Ectodermal cell (in vitro differentiated cells): Measurements from ENCODE around the gene ZNF132.

Source experiments
- H3K27ac ChIP-seq: 2 replicates; pipeline ENCODE4 v1.7.0; 2013; ENCODE audit warnings: mild to moderate bottlenecking, low read depth, low read length; ENCODE audit not compliant: insufficient read depth, poor library complexity, severe bottlenecking
- H3K27me3 ChIP-seq: 2 replicates; pipeline ENCODE4 v1.7.0; 2013; ENCODE audit warnings: mild to moderate bottlenecking, low read length; ENCODE audit not compliant: insufficient read depth, control insufficient read depth, poor library complexity, severe bottlenecking
- H3K36me3 ChIP-seq: one replicate; pipeline ENCODE4 v1.7.0; 2013; ENCODE audit warnings: low read length; ENCODE audit not compliant: control insufficient read depth, insufficient read depth
- H3K4me1 ChIP-seq: one replicate; pipeline ENCODE4 v1.7.0; 2013; ENCODE audit warnings: low read length; ENCODE audit not compliant: control insufficient read depth, insufficient read depth
- H3K4me3 ChIP-seq: 2 replicates; pipeline ENCODE4 v1.7.0; 2013; ENCODE audit warnings: low read depth, low read length, control low read depth; ENCODE audit not compliant: insufficient read depth
- H3K9me3 ChIP-seq: 2 replicates; pipeline ENCODE4 v1.7.0; 2013; ENCODE audit warnings: mild to moderate bottlenecking, low read length, moderate library complexity; ENCODE audit not compliant: control insufficient read depth
- WGBS, 2 experiments: methylation state at CpG; one replicate each; pipeline ENCODE4 v1.1.7; 2013; ENCODE audit warnings: missing lambda C conversion rate in 2 of 2; 5-methylcytosine and 5-hydroxymethylcytosine counted together

The ZNF132 gene

DNA sequence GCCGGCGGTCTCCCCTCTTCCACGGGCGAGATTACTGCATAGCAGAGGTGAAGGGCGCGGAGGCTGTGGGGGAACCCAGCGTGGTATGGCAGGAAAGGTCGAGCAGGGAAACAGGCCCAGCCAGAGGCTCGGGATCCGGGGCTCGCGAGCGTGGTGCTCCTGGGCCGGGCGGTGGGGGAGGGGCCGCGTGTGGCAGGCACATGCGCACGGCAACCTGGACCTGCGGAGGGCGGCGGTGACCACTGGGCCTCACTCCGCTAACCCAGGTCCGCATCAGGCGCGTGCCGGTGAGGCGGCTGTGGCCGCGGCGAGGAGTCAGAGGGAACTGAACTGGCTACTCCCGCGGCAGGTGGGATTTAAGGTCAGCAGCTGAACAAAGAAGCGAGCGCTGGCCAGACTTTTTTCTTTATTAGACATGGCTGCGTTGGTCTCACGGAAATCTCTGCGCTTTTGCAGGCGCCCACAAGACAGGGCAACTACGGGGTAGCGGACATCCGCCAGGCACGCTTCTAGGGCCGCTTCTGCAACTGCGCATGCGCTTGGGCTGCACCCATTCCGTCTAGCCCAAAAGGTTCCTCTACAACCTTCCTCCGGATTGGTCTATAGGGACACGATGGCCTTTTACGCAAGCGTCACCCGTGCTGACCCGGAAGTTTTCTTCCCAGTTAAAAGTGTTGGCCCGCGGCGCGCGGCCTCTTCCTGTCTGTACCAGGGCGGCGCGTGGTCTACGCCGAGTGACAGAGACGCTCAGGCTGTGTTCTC lies 53.2 kb downstream of the ZNF132 start, which contains the start of gene RPS5:
Gene RPS5, plus strand, starts transcription at position 694 of the 762 bp plus-strand sequence. CDS start 869 bp downstream, outside the sequence.
- WGBS, 2 experiments = 0% methylated on average over 64 of the region's 64 CpGs
- H3K4me3 ChIP-seq = peak within 1 kb of the TSS; percentile 96
- H3K27ac ChIP-seq = peak within 1 kb of the TSS; percentile 97
- H3K4me1 ChIP-seq = peaks cover 21% of the 10 kb centered on the region
- H3K9me3 ChIP-seq = no peaks in the 10 kb centered on the region
- peaks cover 14% of the 10 kb centered on the region for H3K36me3 ChIP-seq
- no peaks in the 10 kb centered on the region for H3K27me3 ChIP-seq

DNA sequence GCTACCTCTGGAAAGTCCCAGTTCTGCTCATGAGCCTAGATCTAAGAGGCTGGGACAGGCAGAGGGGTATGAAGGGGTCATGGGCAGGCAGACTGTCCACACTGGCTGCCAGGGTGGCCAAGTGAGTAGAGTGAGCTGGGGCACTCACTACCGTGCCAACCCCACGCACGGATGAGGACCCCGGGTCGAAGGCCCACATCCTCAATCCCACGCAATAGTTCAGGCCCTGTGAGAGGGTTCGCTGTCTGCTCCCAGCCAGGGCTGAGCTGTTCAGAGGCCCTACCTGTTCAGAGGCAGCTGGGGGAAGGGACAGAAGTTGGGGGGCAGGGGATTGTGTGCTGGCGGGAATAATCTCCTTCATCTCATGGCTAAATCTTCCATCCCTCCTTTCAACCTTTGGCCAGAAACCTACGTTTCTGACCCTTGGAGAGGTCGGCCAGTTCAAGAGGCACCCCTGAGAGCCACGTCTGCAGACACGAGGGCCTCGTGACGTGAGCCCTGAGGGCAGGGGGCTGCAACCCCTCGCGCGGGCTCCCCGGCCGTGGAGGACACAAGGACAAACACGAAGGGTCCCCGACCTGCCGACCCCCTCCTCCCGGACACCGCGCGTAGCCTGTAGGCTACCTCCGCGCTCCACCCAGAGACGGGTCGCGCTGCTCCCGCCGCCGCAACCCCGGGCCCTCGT lies 53.9 kb downstream of the ZNF132 start:
- H3K4me3 ChIP-seq = peak overlapping the region; percentile 96
- peaks cover 25% of the 10 kb centered on the region for H3K4me1 ChIP-seq
- peaks cover 14% of the 10 kb centered on the region for H3K36me3 ChIP-seq
- WGBS, 2 experiments = 16 to 18% methylated on average over 36 of the region's 36 CpGs
- peak overlapping the region; percentile 97 for H3K27ac ChIP-seq
- no peaks in the 10 kb centered on the region for H3K9me3 ChIP-seq
- no peaks in the 10 kb centered on the region for H3K27me3 ChIP-seq

DNA sequence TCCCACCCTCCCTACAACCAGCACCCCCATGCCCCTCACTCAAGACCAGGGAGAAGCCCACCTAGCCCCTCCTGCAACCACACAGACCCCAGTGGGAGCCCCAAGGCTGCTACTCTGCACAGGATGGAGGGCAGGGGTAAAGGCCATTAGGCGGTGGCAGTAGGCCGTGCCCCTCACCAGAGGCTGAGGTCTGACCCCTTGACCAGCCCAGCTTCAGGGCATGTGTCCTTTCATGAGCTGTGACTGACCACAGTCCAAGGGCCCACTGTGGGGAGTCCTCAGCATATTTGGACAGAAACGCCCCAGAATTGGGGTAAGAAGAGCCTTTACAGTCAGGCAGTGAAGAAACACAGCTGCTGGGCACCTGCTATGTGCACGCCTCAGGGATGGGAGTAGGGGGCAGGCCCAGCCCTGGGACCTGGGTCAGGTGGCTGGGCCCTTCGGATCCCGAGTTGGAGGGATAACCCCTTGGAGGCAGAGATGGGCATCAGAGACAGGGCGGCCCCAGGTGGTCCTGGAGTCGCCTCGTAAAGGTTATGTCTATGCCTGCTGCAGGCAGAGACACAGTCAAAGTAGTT lies 54.6 kb downstream of the ZNF132 start:
- Histone ChIP-seq H3K36me3 (peaks cover 9% of the 10 kb centered on the region), H3K4me1 (peaks cover 25% of the 10 kb centered on the region), H3K27ac (no peak overlapping the region), H3K27me3 (no peaks in the 10 kb centered on the region), H3K4me3 (peak overlapping the region; percentile 96), H3K9me3 (no peaks in the 10 kb centered on the region)
- 88 to 91% methylated on average over 9 of the region's 9 CpGs for WGBS, 2 experiments

DNA sequence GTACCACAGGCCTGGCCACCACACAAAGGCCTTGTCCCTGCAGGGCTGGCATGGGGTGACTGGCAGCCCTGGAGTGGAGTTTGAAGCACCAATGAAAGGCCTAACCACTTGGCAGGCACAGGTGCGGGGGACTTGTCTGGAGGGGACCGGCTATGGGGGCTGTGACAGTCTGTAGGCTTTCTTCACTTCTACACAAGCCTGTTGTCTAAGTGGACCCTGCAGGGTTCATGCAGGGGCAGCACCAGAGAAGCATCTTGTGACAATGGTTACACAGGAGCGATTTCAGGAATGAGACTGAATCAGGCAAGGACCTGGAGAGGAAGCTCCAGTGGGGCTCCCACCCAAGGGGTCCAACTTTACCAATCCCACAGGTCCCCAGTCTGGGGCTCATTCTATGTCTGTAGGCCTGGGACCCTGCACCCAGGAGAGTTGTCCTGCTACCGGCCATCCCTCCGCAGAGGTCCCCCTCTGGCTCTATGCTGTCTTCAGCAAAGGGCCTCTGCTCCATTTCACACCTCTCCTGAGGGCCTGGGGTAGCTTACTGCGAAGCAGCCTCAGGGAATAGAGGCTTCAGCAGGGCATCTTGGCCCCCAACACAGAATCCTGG lies 56.9 kb downstream of the ZNF132 start:
- Histone ChIP-seq H3K4me1 (peaks cover 24% of the 10 kb centered on the region), H3K9me3 (no peaks in the 10 kb centered on the region), H3K36me3 (no peaks in the 10 kb centered on the region), H3K27ac (no peak overlapping the region), H3K4me3 (no peak overlapping the region), H3K27me3 (no peaks in the 10 kb centered on the region)
- WGBS, 2 experiments = 94% methylated on average over 6 of the region's 6 CpGs
